SK-N-SH (cell line): ENCODE data around the gene FAM3B.

Experiments used
- CTCF ChIP-seq: fragments of 200-600 bp; sonication (generic); IDR thresholded peaks from 2 replicates; pipeline ENCODE4 v1.6.1; 2017; ENCODE audit warnings: antibody characterized with exemption, mild to moderate bottlenecking, moderate library complexity
- GABPA ChIP-seq: IDR thresholded peaks from 2 replicates; pipeline ENCODE4 v1.4.0; 2012; ENCODE audit warnings: low read depth, mild to moderate bottlenecking
- JUND ChIP-seq: IDR thresholded peaks from 2 replicates; pipeline ENCODE4 v1.4.0; 2012
- POLR2AphosphoS5 ChIP-seq: IDR thresholded peaks from 2 replicates; pipeline ENCODE4 v1.6.1; 2012; ENCODE audit warnings: low read depth, low read length
- RFX5 ChIP-seq: IDR thresholded peaks from 2 replicates; pipeline ENCODE4 v1.6.1; 2012; ENCODE audit warnings: mild to moderate bottlenecking, improper control_type of control experiment, low read length
- SMC3 ChIP-seq: IDR thresholded peaks from 2 replicates; pipeline ENCODE4 v1.6.1; 2012; ENCODE audit warnings: low read depth, low read length, improper control_type of control experiment
- TEAD4 ChIP-seq: IDR thresholded peaks from 2 replicates; pipeline ENCODE4 v1.4.0; 2012; ENCODE audit warnings: mild to moderate bottlenecking, borderline replicate concordance; ENCODE audit not compliant: insufficient read depth
- USF2 ChIP-seq: fragments of 150-350 bp; IDR thresholded peaks from 2 replicates; pipeline ENCODE4 v1.6.1; 2017; ENCODE audit warnings: antibody characterized with exemption, low read length, low read depth, borderline replicate concordance

- TF ChIP-seq JUND (no peak), GABPA (no peak), CTCF (no peak), USF2 (no peak), TEAD4 (no peak), RFX5 (no peak), SMC3 (no peak), POLR2AphosphoS5 (no peak)
Observed at GRCh38 chr21:41390043-41390639, 73.5 kb downstream of the FAM3B start.
